ENCODE measurements around the gene USE1. TPM values are rescaled to one million over a fixed set of nuclear protein-coding genes. Genes with fewer than 3 reads are reported as not detected.
A peak's percentile ranks its signal among the peaks of the same experiment; 100 is the strongest.

The USE1 gene
- total RNA-seq, 1 experiment from 2014 or later, result 47.9 TPM

DNA sequence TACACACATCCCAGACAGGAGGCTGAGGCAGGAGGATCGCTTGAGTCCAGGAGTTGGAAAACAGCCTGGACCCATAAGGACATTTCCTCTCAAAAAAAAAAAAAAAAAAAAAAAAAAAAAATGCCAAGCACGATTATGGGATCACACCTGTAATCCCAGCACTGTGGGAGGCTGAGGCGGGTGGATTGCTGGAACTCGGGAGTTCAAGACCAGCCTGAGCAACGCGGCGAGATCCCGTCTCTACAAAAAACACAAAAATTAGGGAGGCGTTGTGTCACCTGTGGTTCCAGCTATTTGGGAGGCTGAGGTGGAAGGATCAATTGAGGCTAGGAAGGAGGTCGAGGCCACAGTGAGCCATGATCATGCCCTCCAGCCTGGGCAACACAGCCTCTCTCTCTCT lies 9.9 kb downstream of the USE1 start:
- CTCF ChIA-PET, result interaction anchor here (0.7 kb wide), 1 partner anchor 9 kb away, joined by 3 read pairs; no protein-coding TSS in a partner anchor
- no peaks in the 10 kb centered on the region for H3K27me3 Mint-ChIP-seq (ENCODE audit: insufficient read depth, unreplicated experiment)
- no peaks in the 10 kb centered on the region for H3K4me1 Mint-ChIP-seq (ENCODE audit: insufficient read depth, unreplicated experiment)

GRCh38 chr19:17226002-17226933 lies 11.1 kb downstream of the USE1 start, which contains the start of gene OCEL1:
OCEL1 (plus strand) TSS chr19:17226226; CDS start chr19:17226248, 22 bp downstream.
- peak within 1 kb of the TSS; percentile 93 for H3K4me3 Mint-ChIP-seq (ENCODE audit: unreplicated experiment)
- peak within 1 kb of the TSS; percentile 83 for H3K27ac Mint-ChIP-seq (ENCODE audit: low read depth, unreplicated experiment)
- BruUV-seq (replicated peaks), result no TSS peak
- TF ChIP-seq, protein P1, sequence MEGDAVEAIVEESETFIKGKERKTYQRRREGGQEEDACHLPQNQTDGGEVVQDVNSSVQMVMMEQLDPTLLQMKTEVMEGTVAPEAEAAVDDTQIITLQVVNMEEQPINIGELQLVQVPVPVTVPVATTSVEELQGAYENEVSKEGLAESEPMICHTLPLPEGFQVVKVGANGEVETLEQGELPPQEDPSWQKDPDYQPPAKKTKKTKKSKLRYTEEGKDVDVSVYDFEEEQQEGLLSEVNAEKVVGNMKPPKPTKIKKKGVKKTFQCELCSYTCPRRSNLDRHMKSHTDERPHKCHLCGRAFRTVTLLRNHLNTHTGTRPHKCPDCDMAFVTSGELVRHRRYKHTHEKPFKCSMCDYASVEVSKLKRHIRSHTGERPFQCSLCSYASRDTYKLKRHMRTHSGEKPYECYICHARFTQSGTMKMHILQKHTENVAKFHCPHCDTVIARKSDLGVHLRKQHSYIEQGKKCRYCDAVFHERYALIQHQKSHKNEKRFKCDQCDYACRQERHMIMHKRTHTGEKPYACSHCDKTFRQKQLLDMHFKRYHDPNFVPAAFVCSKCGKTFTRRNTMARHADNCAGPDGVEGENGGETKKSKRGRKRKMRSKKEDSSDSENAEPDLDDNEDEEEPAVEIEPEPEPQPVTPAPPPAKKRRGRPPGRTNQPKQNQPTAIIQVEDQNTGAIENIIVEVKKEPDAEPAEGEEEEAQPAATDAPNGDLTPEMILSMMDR (IDR thresholded peaks at IDR 0.05; ENCODE audit: unreplicated experiment), result no peak
- H3K27me3 Mint-ChIP-seq (ENCODE audit: insufficient read depth, unreplicated experiment), result no peaks in the 10 kb centered on the region
- ChIA-PET POLR2A (interaction anchor here (0.6 to 3.5 kb wide), 20 partner anchors 10 to 720 kb away, joined by 3 to 36 read pairs (median 6); partner anchors contain the start of genes BABAM1, DDA1, MYO9B and NR2F6), CTCF (interaction anchor here (0.6 to 1.0 kb wide), 4 partner anchors 11 to 157 kb away, joined by 3 to 4 read pairs (median 4); partner anchors contain the start of gene USE1)
- DNase-seq (ENCODE audit: unreplicated experiment), result peak; percentile 99
- H3K4me1 Mint-ChIP-seq (ENCODE audit: insufficient read depth, unreplicated experiment), result no peaks in the 10 kb centered on the region
- intact Hi-C loops (cut with micrococcal nuclease), result loop anchor here (10.0 kb wide), 1 partner anchor 151 kb away; the partner anchor contains the start of genes HAUS8 and MYO9B
- H3K36me3 Mint-ChIP-seq (ENCODE audit: insufficient read depth, unreplicated experiment), result peaks cover 9% of the 10 kb centered on the region
- H3K9me3 Mint-ChIP-seq (ENCODE audit: unreplicated experiment), result no peaks in the 10 kb centered on the region

More for the DNA sequence above, 9.9 kb downstream of the USE1 start:
- no peaks in the 10 kb centered on the region for H3K9me3 Mint-ChIP-seq (ENCODE audit: unreplicated experiment)
- BruUV-seq (replicated peaks), result no TSS peak
- no peak overlapping the region for H3K27ac Mint-ChIP-seq (ENCODE audit: low read depth, unreplicated experiment)
- POLR2A ChIA-PET, result interaction anchor here (1.7 to 3.5 kb wide), 5 partner anchors 10 to 42 kb away, joined by 3 to 36 read pairs (median 34); partner anchors contain the start of genes BABAM1 and USE1
- TF ChIP-seq, protein P1 (IDR thresholded peaks at IDR 0.05; ENCODE audit: unreplicated experiment), result no peak
- H3K4me3 Mint-ChIP-seq (ENCODE audit: unreplicated experiment), result peak overlapping the region; percentile 93
- no peak for DNase-seq (ENCODE audit: unreplicated experiment)
- intact Hi-C loops (cut with micrococcal nuclease), result loop anchor here (10.0 kb wide), 1 partner anchor 150 kb away; the partner anchor contains the start of genes HAUS8 and MYO9B
- peaks cover 5% of the 10 kb centered on the region for H3K36me3 Mint-ChIP-seq (ENCODE audit: insufficient read depth, unreplicated experiment)

DNA sequence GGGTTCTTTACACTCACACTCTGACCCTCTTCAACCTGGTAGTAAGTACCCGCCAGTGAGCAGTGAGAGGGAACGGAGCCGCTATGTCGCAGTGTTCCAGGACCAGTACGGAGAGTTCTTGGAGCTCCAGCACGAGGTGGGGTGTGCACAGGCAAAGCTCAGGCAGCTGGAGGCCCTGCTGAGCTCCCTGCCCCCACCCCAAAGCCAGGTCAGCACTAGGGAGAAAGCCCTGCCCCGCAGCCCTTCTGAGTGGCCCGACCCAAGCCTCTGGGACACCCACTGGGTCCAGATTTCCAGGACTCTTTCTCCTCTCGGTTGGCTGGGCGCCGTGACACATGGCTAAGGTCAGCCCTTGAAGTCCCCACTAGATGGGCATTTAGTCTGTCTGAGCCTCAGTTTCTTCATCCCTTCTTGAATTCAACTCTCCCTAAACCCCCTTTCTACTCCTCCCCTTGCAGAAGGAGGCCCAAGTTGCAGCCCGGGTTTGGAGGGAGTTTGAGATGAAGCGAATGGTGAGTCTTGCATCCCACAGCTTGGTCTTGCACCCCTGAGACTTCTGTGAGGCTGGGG lies 12.7 kb downstream of the USE1 start:
- H3K4me1 Mint-ChIP-seq (ENCODE audit: insufficient read depth, unreplicated experiment), result no peaks in the 10 kb centered on the region
- peaks cover 26% of the 10 kb centered on the region for H3K36me3 Mint-ChIP-seq (ENCODE audit: insufficient read depth, unreplicated experiment)
- intact Hi-C loops (cut with micrococcal nuclease), result loop anchor here (10.0 kb wide), 1 partner anchor 153 kb away; the partner anchor contains the start of genes HAUS8 and MYO9B
- no peak overlapping the region for H3K4me3 Mint-ChIP-seq (ENCODE audit: unreplicated experiment)
- TF ChIP-seq, protein P1 (IDR thresholded peaks at IDR 0.05; ENCODE audit: unreplicated experiment), result no peak
- CTCF ChIA-PET, result no interaction called here
- H3K27me3 Mint-ChIP-seq (ENCODE audit: insufficient read depth, unreplicated experiment), result no peaks in the 10 kb centered on the region
- POLR2A ChIA-PET, result interaction anchor here (1.8 to 3.5 kb wide), 5 partner anchors 8 to 81 kb away, joined by 5 to 35 read pairs (median 21); partner anchors contain the start of genes BABAM1, DDA1 and USE1
- H3K9me3 Mint-ChIP-seq (ENCODE audit: unreplicated experiment), result no peaks in the 10 kb centered on the region
- DNase-seq (ENCODE audit: unreplicated experiment), result no peak
- no peak overlapping the region for H3K27ac Mint-ChIP-seq (ENCODE audit: low read depth, unreplicated experiment)
- BruUV-seq (replicated peaks), result no TSS peak
